SK-N-SH (cell line): ENCODE data around the gene MED31.

Experiments
- RFX5 ChIP-seq: IDR thresholded peaks from 2 replicates; pipeline ENCODE4 v1.6.1; 2012; ENCODE audit warnings: mild to moderate bottlenecking, improper control_type of control experiment, low read length
- TF ChIP-seq, protein P1 (sequence below): fragments of 200-600 bp; sonication (generic); IDR thresholded peaks from 2 replicates; pipeline ENCODE4 v1.6.1; 2017; ENCODE audit warnings: antibody characterized with exemption, mild to moderate bottlenecking, moderate library complexity

DNA sequence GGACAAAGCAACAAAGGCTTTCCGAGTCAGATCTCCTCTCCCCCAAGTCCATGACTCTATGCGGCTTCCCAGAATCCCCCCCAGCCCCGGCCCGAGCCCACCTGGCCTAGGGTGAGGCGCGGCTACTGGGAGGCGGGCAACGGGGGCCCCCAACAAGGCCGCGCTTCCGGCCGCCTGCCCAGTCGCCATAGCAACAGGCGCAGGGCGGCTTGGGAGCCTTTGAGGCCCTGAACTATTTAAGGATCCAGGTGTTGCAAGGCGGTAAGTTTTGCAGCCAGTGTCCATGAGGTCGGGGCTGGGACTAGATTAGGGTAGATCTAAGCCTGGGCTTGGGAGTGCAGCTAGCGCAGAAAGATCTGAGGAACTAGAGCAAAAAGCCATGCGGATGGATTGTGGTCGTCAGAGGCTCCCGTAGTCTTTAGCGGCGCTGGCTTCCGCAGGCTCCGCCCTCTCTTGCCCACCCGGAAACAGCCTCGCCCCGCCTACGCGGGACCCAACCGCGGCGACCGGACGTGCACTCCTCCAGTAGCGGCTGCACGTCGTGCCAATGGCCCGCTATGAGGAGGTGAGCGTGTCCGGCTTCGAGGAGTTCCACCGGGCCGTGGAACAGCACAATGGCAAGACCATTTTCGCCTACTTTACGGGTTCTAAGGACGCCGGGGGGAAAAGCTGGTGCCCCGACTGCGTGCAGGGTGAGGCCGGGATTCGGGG is 10.7 kb downstream of the MED31 start, which contains the start of the genes KIAA0753 and TXNDC17:
- TF ChIP-seq, protein P1, sequence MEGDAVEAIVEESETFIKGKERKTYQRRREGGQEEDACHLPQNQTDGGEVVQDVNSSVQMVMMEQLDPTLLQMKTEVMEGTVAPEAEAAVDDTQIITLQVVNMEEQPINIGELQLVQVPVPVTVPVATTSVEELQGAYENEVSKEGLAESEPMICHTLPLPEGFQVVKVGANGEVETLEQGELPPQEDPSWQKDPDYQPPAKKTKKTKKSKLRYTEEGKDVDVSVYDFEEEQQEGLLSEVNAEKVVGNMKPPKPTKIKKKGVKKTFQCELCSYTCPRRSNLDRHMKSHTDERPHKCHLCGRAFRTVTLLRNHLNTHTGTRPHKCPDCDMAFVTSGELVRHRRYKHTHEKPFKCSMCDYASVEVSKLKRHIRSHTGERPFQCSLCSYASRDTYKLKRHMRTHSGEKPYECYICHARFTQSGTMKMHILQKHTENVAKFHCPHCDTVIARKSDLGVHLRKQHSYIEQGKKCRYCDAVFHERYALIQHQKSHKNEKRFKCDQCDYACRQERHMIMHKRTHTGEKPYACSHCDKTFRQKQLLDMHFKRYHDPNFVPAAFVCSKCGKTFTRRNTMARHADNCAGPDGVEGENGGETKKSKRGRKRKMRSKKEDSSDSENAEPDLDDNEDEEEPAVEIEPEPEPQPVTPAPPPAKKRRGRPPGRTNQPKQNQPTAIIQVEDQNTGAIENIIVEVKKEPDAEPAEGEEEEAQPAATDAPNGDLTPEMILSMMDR: no peak
- TF ChIP-seq RFX5: 0 out of 2 replicates have a peak, but pooled peaks have one; percentile 40
